GM12878 (cell line): Measurements from ENCODE around the gene PAM. TPM values are rescaled to one million over a fixed set of nuclear protein-coding genes. Genes with fewer than 3 reads are reported as not detected.
A peak's percentile ranks its signal among the peaks of the same experiment; 100 is the strongest.

ENCODE experiments used
- ATAC-seq: fragments of 200-7000 bp; cut with Tn5 transposase; 3 replicates; pipeline ENCODE4 v1.9.1; 2020; ENCODE audit warnings: mild to moderate bottlenecking, moderate library complexity
- BruUV-seq: library from RNA; stranded (reverse); fragments of 400-500 nt; replicated peaks from 2 replicates; lab custom pipeline; 2021; lab: Mats Ljungman, UMichigan
- CTCF ChIA-PET: fragments of 300-600 bp; sonication (Branson Sonifier 250); formaldehyde crosslinking; extraction: SDS; loops from one replicate; lab custom pipeline; 2021; ENCODE audit warnings: inconsistent platforms; lab: Yijun Ruan, JAX
- POLR2A ChIA-PET: fragments of 350-600 bp; formaldehyde crosslinking; extraction: SDS; loops from one replicate; lab custom pipeline; 2021; ENCODE audit warnings: inconsistent platforms; lab: Charles Lee
- RAD21 ChIA-PET: fragments of 300-600 bp; sonication (Branson Sonifier 250); formaldehyde crosslinking; loops from one replicate; lab custom pipeline; 2023; ENCODE audit warnings: antibody characterized with exemption; ENCODE audit not compliant: unreplicated experiment; lab: Charles Lee
- SMC1A ChIA-PET: fragments of 300-600 bp; sonication (Branson Sonifier 250); formaldehyde crosslinking; loops from one replicate; lab custom pipeline; 2023; ENCODE audit not compliant: unreplicated experiment, uncharacterized antibody; lab: Charles Lee
- DNase-seq: peaks from one replicate; pipeline ENCODE4 v3.0.0-alpha.2; 2011; ENCODE audit warnings: low read depth, low spot score
- FAIRE-seq: peaks from 3 replicates; lab custom pipeline; 2011; peaks lifted over from hg19 to GRCh38; lab: Jason Lieb, UNC
- H2AFZ ChIP-seq: 2 replicates; pipeline ENCODE4 v1.6.0; 2011; ENCODE audit warnings: low read depth, low read length, control low read depth; ENCODE audit not compliant: control insufficient read depth
- H3K27ac ChIP-seq: 2 replicates; pipeline ENCODE4 v1.5.1; 2011; ENCODE audit warnings: control low read depth; ENCODE audit not compliant: control insufficient read depth, insufficient read depth
- H3K27me3 ChIP-seq, 2 experiments: replicated peaks in 1 of 2; 2 replicates each; pipeline versions ENCODE4 v1.6.0 to v1.6.1; 2011; ENCODE audit warnings: low read length in 1 of 2; ENCODE audit not compliant: control insufficient read depth in 2 of 2, insufficient read depth in 2 of 2
- H3K36me3 ChIP-seq, 2 experiments: 2 replicates each; pipeline ENCODE4 v1.5.1; 2011; ENCODE audit warnings: low read length in 1 of 2; ENCODE audit not compliant: control insufficient read depth in 2 of 2, insufficient read depth in 2 of 2
- H3K4me1 ChIP-seq: 2 replicates; pipeline ENCODE4 v1.6.1; 2011; ENCODE audit warnings: mild to moderate bottlenecking, low read length, moderate library complexity, mixed read lengths; ENCODE audit not compliant: control insufficient read depth, insufficient read depth
- H3K4me2 ChIP-seq: 2 replicates; pipeline ENCODE4 v1.6.0; 2011; ENCODE audit warnings: control low read depth; ENCODE audit not compliant: control insufficient read depth, insufficient read depth
- H3K4me3 ChIP-seq: fragments of 200-600 bp; sonication (generic); 2 replicates; pipeline ENCODE4 v1.5.1; 2016
- H3K79me2 ChIP-seq: 2 replicates; pipeline ENCODE4 v1.6.0; 2011; ENCODE audit warnings: low read length; ENCODE audit not compliant: control insufficient read depth, insufficient read depth
- H3K9ac ChIP-seq: 2 replicates; pipeline ENCODE4 v1.8.0; 2011; ENCODE audit warnings: low read length, control low read depth, mixed read lengths; ENCODE audit not compliant: control insufficient read depth, insufficient read depth
- H3K9me3 ChIP-seq: replicated peaks from 3 replicates; pipeline ENCODE4 v1.5.1; 2011; ENCODE audit warnings: mild to moderate bottlenecking, low read length; ENCODE audit not compliant: control insufficient read depth, insufficient read depth
- H4K20me1 ChIP-seq: 2 replicates; pipeline ENCODE4 v1.6.0; 2011; ENCODE audit not compliant: control insufficient read depth, insufficient read depth
- BCL11A ChIP-seq: IDR thresholded peaks from 2 replicates; pipeline ENCODE4 v1.6.1; 2011; ENCODE audit warnings: low read depth, low read length
- EGR1 ChIP-seq, 2 experiments: IDR thresholded peaks; 1 replicate in 1 of 2; 2 replicates in 1 of 2; pipeline ENCODE4 v1.6.1; 2011 to 2012; ENCODE audit warnings: low read depth in 2 of 2, low read length in 2 of 2, borderline replicate concordance in 1 of 2, mild to moderate bottlenecking in 1 of 2, moderate library complexity in 1 of 2
- LARP7 ChIP-seq: fragments of 450-650 bp; IDR thresholded peaks from 2 replicates; pipeline ENCODE4 v1.6.1; 2017; ENCODE audit warnings: mild to moderate bottlenecking
- PAX5 ChIP-seq: IDR thresholded peaks from 2 replicates; pipeline ENCODE4 v1.6.1; 2011; ENCODE audit warnings: low read depth, low read length, borderline replicate concordance
- POLR2AphosphoS5 ChIP-seq: IDR thresholded peaks from 2 replicates; pipeline ENCODE4 v1.6.1; 2011; ENCODE audit warnings: mild to moderate bottlenecking, low read length, inconsistent platforms
- ZZZ3 ChIP-seq: IDR thresholded peaks from 2 replicates; pipeline ENCODE4 v1.6.1; 2011; ENCODE audit warnings: low read depth; ENCODE audit not compliant: control insufficient read depth, insufficient read length
- WGBS: methylation state at CpG from one replicate; pipeline ENCODE4 v1.1.6; 2016; ENCODE audit warnings: low lambda C conversion rate; ENCODE audit not compliant: insufficient replicate concordance, insufficient coverage; ENCODE audit errors: missing lambda C conversion rate; 5-methylcytosine and 5-hydroxymethylcytosine counted together
- in situ Hi-C: fragments of 300-500 bp; cut with MboI; formaldehyde crosslinking; loops from 9 replicates; pipeline ENCODE4 v1.14.3; 2018; ENCODE audit warnings: mixed read lengths
- intact Hi-C: fragments of 100-400 bp; cut with micrococcal nuclease; formaldehyde crosslinking; loops from one replicate; pipeline ENCODE4 v1.14.2; 2022; ENCODE audit not compliant: unreplicated experiment
- polyA plus RNA-seq, 11 experiments: library from polyadenylated mRNA; depleted of rRNA in 4 of 11; unstranded in 6 of 11; stranded (reverse) in 5 of 11; fragments of >200 nt; fragmentation: Nextera tagmentation in 4 of 11; fragmentation: Illumina TruSeq in 1 of 11; extraction: Ambion mirVana in 4 of 11; extraction: Trizol in 1 of 11; gene quantifications; 1 replicate in 1 of 11; 2 replicates in 10 of 11; pipeline versions ENCODE4 v1.2.1 to v1.2.3, GENCODE V29; 2011 to 2016; ENCODE audit warnings: inconsistent platforms in 2 of 11, missing spikeins in 2 of 11, low read depth in 1 of 11
- total RNA-seq, 4 experiments: library from RNA; depleted of rRNA in 3 of 4; stranded (reverse); fragments of >200 nt in 3 of 4; fragmentation: Illumina TruSeq in 1 of 4; extraction: Trizol in 1 of 4; gene quantifications; 2 replicates each; pipeline versions ENCODE4 v1.2.1 to v1.2.3, GENCODE V29; 2013 to 2021
- TF ChIP-seq, protein P1 (sequence below): fragments of 450-650 bp; IDR thresholded peaks from 2 replicates; pipeline ENCODE4 v1.6.1; 2017; ENCODE audit warnings: low read depth, mild to moderate bottlenecking, moderate library complexity
- TF ChIP-seq, protein P2 (sequence below): IDR thresholded peaks from 2 replicates; pipeline ENCODE4 v1.6.1; 2011; ENCODE audit warnings: borderline replicate concordance, low read depth, mild to moderate bottlenecking, moderate library complexity, mixed read lengths, low read length; ENCODE audit not compliant: insufficient read depth; ENCODE audit errors: extremely low read length
- TF ChIP-seq, protein P3 (sequence below): fragments of 450-650 bp; conservative IDR thresholded peaks from 2 replicates; pipeline ENCODE4 v1.6.1; 2017; ENCODE audit warnings: mild to moderate bottlenecking, moderate library complexity
- TF ChIP-seq, protein P4 (sequence below): fragments of 450-650 bp; IDR thresholded peaks from 2 replicates; pipeline ENCODE4 v1.6.1; 2017; ENCODE audit warnings: mild to moderate bottlenecking, low read depth, inconsistent platforms; ENCODE audit not compliant: poor library complexity, severe bottlenecking
- TF ChIP-seq, protein P5 (sequence below): fragments of 450-650 bp; IDR thresholded peaks from 2 replicates; pipeline ENCODE4 v1.6.1; 2016; ENCODE audit warnings: mild to moderate bottlenecking

PAM gene
- total and polyA plus RNA-seq, 10 of the 15 experiments (the other 5 are each of a cell fraction or from before 2014, with no cell fraction given) = 5.5 to 72.5 (median 15.4) TPM

- Histone ChIP-seq H3K27ac (peak overlapping the region; percentile 27; the same call in 1 of the 2 replicates), H3K4me1 (peaks cover 5% of the 10 kb centered on the region; the same call in 1 of the 2 replicates), H3K4me3 (peak overlapping the region; percentile 64), H3K4me2 (peak overlapping the region; percentile 95), H3K9me3 (no peaks in the 10 kb centered on the region), H4K20me1 (no peaks in the 10 kb centered on the region), H3K27me3 (no peaks in the 10 kb centered on the region), H2AFZ (peak overlapping the region; percentile 86), H3K36me3 (no peaks in the 10 kb centered on the region; a peak in 1 of 4 replicates), H3K79me2 (no peaks in the 10 kb centered on the region), H3K9ac (peak overlapping the region; percentile 75)
- BruUV-seq = no TSS peak
- under 1% methylated on average over 52 of the region's 54 CpGs for WGBS
- FAIRE-seq (no peak), DNase-seq (peak; percentile 9), ATAC-seq (peak; percentile 93)
- POLR2A ChIA-PET = interaction anchor here (1.3 to 1.4 kb wide), 2 partner anchors 19 to 56 kb away, joined by 3 read pairs; no protein-coding TSS in a partner anchor
- CTCF ChIA-PET = interaction anchor here (0.8 to 4.1 kb wide), 7 partner anchors 11 to 274 kb away, joined by 3 to 15 read pairs (median 3); no protein-coding TSS in a partner anchor
- intact Hi-C loops = no loop called here
- in situ Hi-C loops = no loop called here
- RAD21 ChIA-PET = interaction anchor here (0.8 to 1.3 kb wide), 6 partner anchors 33 to 303 kb away, joined by 3 to 6 read pairs (median 3); no protein-coding TSS in a partner anchor
- SMC1A ChIA-PET = interaction anchor here (0.9 to 3.5 kb wide), 8 partner anchors 11 to 66 kb away, joined by 3 to 16 read pairs (median 3); no protein-coding TSS in a partner anchor
- TF ChIP-seq PAX5 (peak; percentile 44; the same call in 1 of the 2 replicates), BCL11A (peak; percentile 51; the same call in 1 of the 2 replicates), LARP7 (peak; percentile 90), POLR2AphosphoS5 (0 out of 2 replicates have a peak, but pooled peaks have one; percentile 36), ZZZ3 (no peak), EGR1 (IDR thresholded peaks at IDR 0.05; ENCODE audit: borderline replicate concordance in 1 of 2, low read depth in 2 of 2, low read length in 2 of 2) (peak in 1 of 2 experiments; percentile 33; a peak in 1 of 3 replicates)
- TF ChIP-seq, protein P1, sequence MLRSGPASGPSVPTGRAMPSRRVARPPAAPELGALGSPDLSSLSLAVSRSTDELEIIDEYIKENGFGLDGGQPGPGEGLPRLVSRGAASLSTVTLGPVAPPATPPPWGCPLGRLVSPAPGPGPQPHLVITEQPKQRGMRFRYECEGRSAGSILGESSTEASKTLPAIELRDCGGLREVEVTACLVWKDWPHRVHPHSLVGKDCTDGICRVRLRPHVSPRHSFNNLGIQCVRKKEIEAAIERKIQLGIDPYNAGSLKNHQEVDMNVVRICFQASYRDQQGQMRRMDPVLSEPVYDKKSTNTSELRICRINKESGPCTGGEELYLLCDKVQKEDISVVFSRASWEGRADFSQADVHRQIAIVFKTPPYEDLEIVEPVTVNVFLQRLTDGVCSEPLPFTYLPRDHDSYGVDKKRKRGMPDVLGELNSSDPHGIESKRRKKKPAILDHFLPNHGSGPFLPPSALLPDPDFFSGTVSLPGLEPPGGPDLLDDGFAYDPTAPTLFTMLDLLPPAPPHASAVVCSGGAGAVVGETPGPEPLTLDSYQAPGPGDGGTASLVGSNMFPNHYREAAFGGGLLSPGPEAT = peak; percentile 38; the same call in 1 of the 2 replicates
- TF ChIP-seq, protein P2, sequence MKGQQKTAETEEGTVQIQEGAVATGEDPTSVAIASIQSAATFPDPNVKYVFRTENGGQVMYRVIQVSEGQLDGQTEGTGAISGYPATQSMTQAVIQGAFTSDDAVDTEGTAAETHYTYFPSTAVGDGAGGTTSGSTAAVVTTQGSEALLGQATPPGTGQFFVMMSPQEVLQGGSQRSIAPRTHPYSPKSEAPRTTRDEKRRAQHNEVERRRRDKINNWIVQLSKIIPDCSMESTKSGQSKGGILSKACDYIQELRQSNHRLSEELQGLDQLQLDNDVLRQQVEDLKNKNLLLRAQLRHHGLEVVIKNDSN = peak; percentile 37
- TF ChIP-seq, protein P3, sequence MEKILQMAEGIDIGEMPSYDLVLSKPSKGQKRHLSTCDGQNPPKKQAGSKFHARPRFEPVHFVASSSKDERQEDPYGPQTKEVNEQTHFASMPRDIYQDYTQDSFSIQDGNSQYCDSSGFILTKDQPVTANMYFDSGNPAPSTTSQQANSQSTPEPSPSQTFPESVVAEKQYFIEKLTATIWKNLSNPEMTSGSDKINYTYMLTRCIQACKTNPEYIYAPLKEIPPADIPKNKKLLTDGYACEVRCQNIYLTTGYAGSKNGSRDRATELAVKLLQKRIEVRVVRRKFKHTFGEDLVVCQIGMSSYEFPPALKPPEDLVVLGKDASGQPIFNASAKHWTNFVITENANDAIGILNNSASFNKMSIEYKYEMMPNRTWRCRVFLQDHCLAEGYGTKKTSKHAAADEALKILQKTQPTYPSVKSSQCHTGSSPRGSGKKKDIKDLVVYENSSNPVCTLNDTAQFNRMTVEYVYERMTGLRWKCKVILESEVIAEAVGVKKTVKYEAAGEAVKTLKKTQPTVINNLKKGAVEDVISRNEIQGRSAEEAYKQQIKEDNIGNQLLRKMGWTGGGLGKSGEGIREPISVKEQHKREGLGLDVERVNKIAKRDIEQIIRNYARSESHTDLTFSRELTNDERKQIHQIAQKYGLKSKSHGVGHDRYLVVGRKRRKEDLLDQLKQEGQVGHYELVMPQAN = peak; percentile 59; the same call in 1 of the 2 replicates
- TF ChIP-seq, protein P4, sequence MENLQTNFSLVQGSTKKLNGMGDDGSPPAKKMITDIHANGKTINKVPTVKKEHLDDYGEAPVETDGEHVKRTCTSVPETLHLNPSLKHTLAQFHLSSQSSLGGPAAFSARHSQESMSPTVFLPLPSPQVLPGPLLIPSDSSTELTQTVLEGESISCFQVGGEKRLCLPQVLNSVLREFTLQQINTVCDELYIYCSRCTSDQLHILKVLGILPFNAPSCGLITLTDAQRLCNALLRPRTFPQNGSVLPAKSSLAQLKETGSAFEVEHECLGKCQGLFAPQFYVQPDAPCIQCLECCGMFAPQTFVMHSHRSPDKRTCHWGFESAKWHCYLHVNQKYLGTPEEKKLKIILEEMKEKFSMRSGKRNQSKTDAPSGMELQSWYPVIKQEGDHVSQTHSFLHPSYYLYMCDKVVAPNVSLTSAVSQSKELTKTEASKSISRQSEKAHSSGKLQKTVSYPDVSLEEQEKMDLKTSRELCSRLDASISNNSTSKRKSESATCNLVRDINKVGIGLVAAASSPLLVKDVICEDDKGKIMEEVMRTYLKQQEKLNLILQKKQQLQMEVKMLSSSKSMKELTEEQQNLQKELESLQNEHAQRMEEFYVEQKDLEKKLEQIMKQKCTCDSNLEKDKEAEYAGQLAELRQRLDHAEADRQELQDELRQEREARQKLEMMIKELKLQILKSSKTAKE = no peak
- TF ChIP-seq, protein P5, sequence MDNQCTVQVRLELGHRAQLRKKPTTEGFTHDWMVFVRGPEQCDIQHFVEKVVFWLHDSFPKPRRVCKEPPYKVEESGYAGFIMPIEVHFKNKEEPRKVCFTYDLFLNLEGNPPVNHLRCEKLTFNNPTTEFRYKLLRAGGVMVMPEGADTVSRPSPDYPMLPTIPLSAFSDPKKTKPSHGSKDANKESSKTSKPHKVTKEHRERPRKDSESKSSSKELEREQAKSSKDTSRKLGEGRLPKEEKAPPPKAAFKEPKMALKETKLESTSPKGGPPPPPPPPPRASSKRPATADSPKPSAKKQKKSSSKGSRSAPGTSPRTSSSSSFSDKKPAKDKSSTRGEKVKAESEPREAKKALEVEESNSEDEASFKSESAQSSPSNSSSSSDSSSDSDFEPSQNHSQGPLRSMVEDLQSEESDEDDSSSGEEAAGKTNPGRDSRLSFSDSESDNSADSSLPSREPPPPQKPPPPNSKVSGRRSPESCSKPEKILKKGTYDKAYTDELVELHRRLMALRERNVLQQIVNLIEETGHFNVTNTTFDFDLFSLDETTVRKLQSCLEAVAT = peak; percentile 55; the same call in 1 of the 2 replicates
Measured at GRCh38 chr5:102865510-102866236, 110.6 kb downstream of the PAM start.
